GM19193 (cell line): ENCODE data around the gene SEPTIN12.

Experiments
- POLR2A ChIP-seq: IDR thresholded peaks from 4 replicates; pipeline ENCODE4 v1.6.1; 2011; ENCODE audit not compliant: insufficient read depth, insufficient read length; ENCODE audit errors: extremely low read depth

Gene SEPTIN12

DNA sequence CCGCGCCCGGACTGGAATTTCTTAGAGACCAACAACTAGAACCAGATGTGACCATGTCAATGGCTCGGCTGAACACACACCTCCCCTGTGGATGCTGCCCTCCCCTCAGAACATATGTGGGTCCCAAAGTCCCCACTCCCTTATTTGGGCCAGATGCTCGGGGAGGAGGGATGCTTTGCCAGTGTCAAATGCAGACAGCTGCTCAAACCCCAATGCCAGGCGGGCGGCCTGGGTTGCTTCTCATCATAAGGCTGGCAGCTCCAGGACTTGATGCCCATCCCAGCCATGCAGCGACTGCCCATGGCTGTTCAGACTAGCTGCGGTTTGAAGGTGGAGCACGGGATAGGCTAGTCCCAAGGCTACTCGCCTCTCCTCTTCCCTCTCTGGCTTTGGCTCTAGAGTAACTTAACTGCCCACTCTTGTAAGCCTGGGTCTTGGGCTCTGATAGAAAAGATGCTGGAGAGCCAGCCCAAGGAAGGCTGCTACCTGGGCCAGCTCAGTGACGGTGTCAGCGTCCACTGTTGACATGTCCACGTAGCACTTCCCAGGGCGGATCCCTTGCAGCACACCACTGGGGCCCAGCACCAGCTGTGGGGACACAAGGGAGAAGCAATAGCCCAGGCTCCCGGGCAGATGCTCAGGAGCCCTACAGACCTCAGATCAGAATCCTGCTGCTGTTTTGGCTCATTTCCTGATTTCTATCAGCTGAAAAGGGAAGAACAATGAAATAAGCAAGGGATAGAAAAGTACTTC is 25.3 kb upstream of the SEPTIN12 start:
- TF ChIP-seq POLR2A: no peak

DNA sequence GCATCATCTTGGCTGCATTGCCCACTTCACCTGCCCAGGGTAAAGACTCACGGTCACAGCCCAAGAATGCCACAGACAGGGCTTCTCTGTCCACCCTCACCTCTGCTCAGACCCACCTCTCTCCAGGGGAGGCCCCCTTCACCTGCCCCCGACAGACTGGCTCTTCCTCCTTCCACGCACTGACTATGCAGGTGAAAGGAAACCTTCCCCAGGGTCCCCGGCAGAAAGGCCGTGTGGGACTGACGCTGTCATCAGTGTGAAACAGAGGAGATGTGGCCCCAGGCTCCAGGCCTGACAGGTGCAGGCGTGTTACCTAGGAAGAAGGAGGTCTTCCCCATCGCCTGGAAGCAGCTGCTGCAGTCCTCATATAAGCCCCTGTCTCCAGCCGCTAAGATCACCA is 23.6 kb upstream of the SEPTIN12 start:
- TF ChIP-seq POLR2A: no peak

DNA sequence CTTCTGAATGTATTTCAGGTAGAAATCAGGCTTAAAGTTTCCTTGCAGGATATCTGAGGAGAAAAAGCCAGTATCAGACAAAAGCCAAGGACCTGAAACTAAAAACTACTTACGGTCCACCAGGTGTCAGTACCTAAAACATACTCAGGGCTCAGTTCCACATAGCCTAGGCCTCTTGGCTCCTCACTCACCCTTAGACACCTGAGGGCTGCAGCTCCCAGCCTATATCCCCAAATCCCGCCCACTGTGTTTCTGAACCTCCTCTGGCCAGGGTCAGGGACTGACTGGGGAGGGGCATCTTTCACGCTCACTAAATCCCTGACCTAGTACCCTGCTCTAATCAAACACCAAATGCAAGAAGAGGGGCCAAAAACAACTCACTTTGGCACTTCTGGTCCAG is 23.1 kb upstream of the SEPTIN12 start:
- TF ChIP-seq POLR2A: no peak

DNA sequence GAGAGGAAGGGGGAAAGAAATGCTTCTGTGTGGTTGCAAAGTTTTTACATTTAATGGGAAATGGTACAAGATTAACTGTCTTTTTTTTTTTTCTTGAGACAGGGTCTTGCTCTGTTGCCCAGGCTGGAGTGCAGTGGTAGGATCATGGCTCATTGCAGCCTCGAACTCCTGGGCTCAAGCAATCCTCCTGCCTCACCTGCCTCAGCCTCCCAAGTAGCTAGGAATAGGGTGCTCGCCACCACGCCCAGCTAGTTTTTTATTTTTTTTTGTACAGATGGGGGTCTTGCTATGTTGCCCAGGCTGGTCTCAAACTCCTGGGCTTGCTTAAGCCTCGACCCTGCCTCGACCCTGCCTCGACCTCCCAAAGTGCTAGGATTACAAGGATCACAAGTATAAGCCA is 18.1 kb upstream of the SEPTIN12 start:
- no peak for TF ChIP-seq POLR2A

DNA sequence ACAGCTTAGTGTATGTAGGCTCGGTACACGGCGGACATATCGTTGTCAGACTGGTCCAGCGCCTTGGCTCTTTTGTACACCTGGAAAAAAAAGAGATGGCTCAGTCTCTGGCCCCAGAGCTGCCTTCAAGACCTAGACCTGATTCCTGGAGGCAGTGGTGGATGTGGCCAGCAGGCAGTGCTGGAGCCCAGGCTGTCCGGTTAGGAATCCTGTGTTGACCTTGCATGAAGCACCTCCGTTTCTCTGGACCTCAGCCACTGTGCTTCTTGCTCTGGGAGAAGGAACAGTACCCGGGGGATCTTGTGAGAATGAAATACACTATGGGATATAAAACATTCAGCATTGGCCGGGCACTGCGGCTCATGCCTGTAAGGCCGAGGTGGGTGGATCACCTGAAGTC is 17.1 kb upstream of the SEPTIN12 start:
- no peak for TF ChIP-seq POLR2A

DNA sequence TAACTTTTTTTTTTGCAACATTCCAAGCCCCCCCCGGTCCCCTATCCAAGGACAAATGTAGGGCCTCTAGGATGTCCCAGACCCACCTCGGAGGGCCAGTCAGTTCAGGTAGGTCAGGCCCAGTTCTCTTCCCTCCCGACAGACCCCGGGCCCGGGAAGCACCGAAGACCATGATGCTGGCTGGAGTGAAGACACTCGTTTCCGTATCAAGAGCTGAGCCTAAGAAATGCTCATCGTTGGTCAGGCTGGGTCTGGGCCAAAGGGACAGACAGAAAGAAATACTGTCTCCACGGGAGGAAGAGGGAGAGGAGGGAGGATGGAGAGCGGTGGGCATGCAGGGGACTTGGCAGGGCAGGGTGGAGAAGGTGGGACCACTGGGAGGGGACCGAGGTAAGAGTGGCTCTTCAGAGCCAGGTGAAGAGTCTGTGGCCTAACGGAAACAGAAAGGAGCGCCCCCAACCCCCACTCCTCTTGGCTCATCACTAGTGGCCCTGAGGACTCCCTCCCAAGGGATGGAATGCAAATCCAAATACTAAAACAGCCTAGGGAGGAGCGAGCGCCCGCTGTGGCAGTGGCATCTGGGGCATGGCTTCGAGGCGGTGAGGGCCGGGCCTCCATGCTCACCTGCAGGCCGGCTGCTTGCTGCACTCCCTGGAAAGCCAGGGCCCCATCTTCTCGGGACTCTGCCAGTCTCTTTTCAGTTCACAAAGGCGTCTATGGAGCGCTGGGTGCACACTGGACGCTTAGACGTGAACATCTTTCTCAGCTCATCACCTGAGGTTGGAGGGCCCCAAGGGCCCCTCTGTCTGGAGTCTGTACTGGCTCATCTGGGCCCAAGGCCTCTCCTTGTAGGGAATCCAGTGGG is 16.0 kb upstream of the SEPTIN12 start:
- no peak for TF ChIP-seq POLR2A

DNA sequence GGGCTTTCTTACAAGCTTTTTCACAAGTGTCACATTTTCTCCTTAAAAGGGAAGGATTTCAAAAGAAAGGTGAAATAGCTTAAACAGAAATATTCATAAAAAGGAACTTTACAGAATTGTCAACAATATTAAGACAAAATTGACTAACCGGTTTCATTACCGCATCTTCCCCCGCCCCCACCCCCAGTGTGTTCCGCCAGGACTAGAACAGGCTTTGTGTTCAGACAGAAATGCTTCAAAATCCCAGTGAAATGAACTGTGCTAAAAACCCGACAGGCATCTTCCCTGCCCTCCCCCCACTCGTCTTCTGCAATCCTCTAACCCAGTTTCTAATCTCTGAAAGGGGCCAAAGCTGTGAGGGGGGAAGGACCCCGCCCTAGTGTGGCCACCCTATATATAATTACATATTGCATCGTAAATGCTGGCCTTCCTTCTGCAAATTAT is 15.3 kb upstream of the SEPTIN12 start:
- no peak for TF ChIP-seq POLR2A

DNA sequence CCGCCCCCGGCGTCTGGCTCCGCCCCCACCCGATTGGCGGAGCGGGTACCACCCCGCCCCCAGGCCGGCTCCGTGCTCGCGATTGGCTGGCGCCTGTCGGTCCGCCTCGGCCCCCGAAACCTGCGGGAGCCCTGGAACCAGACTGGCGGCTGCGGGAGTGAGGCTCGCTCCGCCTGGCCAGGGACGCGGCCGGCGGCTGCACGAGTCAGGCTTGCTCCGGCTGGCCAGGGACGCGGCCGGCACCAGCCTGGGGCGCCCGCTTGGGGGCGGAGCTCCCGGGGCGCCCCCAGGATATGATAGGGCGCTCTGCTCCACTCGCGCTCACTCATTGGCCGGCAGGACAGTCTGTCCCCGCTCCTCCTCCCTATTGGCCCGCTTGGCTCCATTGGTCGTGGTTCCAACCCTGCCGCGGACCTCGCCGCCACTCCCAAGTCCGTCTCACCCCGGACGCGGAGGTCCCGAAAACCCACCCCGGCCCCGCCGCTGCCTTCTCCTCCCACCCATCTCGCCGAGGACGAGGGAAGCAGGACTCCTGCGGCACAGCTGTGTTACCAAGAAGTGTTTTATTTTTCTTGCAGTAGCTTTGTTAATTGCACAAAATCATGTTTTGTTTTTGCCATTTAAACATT is 14.6 kb upstream of the SEPTIN12 start:
- no peak for TF ChIP-seq POLR2A

DNA sequence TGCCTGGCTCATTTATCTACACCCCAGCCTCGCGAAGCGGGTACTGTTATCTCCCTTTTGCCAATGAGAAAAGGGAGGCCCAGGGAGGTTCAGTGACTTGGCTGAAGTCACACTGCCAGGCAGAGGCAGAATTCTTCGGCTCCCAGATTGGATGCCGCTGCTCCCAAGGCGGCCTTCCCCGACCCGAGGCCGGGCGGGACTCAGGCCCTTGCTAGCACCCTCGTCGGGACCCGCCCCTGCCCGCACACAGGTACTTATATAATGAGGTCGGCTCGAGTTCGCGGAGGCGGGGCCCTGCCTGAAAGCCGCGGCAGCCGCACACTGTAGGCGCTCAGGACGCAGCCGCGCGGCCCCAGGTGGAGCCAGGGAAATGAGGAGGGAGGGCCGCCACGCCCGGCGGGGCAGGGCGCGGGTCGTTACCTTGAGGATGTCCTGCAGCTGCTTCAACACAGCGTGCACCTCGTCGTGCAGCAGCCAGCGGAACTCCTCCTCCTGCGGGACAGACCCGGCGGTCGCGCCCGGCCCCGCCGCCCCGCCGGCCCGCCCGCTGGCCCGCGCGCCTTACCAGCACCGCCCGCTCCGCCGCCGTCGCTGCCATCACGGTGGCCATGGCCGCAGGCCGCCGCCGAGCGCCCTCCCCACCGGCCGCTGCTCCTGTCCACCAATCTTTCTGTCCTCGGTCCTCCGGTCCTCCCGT is 14.0 kb upstream of the SEPTIN12 start, which contains the start of gene ROGDI:
Gene ROGDI (minus strand): TSS at position 672 of the 697 bp plus-strand sequence. CDS start 62 bp downstream, at position 610.
- no peak for TF ChIP-seq POLR2A

DNA sequence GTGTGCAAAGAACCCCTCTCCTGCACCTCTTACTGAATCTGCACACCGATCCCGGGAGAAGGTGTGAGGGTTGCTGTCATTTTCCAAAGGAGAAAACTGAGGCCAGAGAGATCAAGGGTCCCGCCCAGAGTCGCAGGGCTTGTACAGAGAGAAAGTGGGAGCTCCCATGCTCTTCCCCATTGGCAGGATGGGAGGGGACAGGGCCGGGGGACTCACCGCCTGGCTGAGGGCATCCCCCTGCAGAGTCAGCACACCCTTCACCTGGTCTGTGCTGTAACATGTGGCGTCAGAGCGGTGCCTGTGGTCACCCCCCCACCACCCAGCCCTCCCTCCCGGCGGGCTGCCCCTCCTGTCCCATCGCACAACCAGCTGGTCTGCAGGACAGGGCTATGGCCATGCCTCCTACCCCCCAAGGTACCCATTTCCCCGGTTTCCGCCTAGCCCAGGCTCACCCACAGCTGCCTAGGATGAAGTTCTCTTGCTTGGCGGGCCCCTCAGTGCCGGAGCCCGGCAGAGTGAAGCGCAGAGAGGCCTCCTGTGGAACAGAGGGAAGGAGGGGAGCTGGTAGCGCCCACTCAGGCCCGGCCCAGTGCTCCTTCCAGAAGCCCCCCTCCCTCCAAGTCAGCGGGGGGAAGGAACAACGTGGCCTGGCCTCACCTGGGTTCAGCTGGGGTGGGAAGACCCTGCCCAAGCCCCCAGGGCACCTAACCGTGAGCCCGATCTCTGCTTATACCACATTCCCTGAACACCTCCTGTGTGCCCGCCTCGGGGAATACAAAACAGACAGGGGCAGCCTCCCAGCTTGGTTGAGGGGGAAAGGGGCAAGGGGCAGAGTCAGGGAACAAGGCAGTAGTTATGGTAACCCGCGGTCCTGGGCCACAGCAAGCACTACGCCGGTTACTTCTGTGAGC is 13.2 kb upstream of the SEPTIN12 start:
- TF ChIP-seq POLR2A: no peak

DNA sequence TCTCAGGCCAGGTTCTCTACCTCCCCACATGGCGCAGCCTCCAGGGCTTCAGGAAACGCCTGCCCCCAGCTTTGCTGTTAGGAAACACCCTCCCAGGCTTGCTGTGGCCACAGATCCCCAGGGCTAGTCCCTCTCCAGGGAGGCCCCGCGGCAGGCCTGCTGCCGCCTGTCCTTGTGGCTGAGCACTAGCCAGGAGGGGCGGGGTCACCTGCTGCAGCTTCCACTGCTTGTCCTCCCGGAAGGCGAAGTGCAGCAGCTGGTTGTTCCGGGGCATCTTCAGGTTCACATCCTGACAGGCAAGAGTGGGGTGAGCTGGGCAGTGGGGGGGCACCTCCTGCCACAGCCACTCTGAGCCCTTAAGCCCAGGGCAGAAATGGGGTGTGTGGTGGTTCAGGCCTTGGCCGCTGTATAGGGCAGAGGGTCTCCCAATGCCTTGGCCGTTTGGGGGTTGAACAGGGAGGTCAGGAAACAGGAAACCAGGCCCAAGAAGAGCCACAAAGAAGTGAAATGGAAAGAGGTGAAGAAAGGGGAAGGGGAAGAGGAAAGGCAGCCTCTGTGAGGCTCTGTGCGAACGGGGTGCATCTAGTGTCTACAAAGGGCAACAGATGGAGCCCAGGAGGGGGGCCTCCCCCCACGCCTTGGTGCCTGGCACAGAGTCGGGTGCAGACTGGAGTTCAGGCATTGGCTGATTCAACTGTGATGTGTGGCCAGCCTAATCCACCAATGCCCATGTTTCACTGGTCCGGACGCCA is 12.3 kb upstream of the SEPTIN12 start:
- TF ChIP-seq POLR2A: no peak

DNA sequence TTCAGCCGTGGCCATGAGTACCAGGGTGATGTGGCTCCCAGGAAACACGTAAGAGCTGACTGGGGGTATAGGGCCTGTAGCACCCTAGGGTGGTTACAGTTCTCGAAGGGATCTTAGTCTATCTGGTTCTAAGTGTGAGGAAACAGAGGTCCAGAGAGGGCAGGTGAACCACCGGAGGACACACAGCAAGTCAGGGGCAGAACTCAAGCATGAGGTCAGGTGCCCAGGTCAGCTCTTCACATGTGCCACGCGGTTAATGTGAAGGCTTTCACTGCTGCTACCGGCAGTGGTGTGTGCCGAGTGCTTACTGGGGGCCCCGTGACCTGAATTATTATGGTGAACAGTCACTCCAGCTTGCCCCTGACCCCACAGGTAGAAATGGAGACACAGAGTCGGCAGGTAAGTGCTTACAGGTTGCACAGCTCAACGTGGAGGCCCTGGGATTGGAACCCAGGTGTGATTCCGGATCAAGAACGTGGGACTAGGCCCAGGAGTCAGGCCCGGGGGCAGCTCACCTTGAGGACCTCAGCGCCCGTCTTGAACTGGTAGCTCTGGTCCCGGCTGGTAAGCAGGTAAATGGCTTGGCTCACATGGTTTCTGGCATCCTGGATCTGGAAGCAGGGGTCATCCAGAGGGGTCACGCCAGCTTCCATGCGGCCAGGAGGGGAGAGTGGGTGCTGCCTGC is 11.2 kb upstream of the SEPTIN12 start:
- no peak for TF ChIP-seq POLR2A
